DND-41 (cell line): ENCODE results near the gene ARSI.

Experiments
- ATAC-seq: fragments of 200-7000 bp; cut with Tn5 transposase; 3 replicates; pipeline ENCODE4 v1.9.1; 2021; ENCODE audit warnings: low read depth; ENCODE audit not compliant: insufficient read depth
- DNase-seq: peaks from one replicate; pipeline ENCODE4 v3.0.0-alpha.2; 2020
- H2AFZ ChIP-seq: 2 replicates; pipeline ENCODE4 v1.6.0; 2012; ENCODE audit warnings: low read depth, low read length
- H3K27ac ChIP-seq: 2 replicates; pipeline ENCODE4 v1.5.1; 2012; ENCODE audit warnings: low read length, inconsistent platforms
- H3K27me3 ChIP-seq: fragments of 200-600 bp; sonication (generic); 2 replicates; pipeline ENCODE4 v1.6.0; 2012; ENCODE audit warnings: low read length, mild to moderate bottlenecking, inconsistent platforms; ENCODE audit not compliant: insufficient read depth, poor library complexity
- H3K36me3 ChIP-seq: 2 replicates; pipeline ENCODE4 v1.5.1; 2012; ENCODE audit warnings: low read length, inconsistent platforms; ENCODE audit not compliant: insufficient read depth
- H3K4me1 ChIP-seq: 2 replicates; pipeline ENCODE4 v1.5.1; 2012; ENCODE audit warnings: mild to moderate bottlenecking, low read length; ENCODE audit not compliant: insufficient read depth
- H3K4me2 ChIP-seq: 2 replicates; pipeline ENCODE4 v1.6.0; 2012; ENCODE audit warnings: mild to moderate bottlenecking, moderate library complexity, low read length, inconsistent platforms; ENCODE audit not compliant: insufficient read depth
- H3K4me3 ChIP-seq, 2 experiments: fragments of 200-600 bp in 1 of 2; shearing (Covaris generic) in 1 of 2; 2 replicates each; pipeline ENCODE4 v1.5.1; 2012 to 2016; ENCODE audit warnings: inconsistent platforms in 2 of 2, low read length in 2 of 2, mild to moderate bottlenecking in 2 of 2, low read depth in 1 of 2, moderate library complexity in 1 of 2
- H3K79me2 ChIP-seq: 2 replicates; pipeline ENCODE4 v1.6.0; 2012; ENCODE audit warnings: low read length, inconsistent platforms; ENCODE audit not compliant: insufficient read depth
- H3K9ac ChIP-seq: 2 replicates; pipeline ENCODE4 v1.6.0; 2012; ENCODE audit warnings: low read depth, mild to moderate bottlenecking, inconsistent platforms, low read length, moderate library complexity
- H3K9me3 ChIP-seq: 2 replicates; pipeline ENCODE4 v1.5.1; 2012; ENCODE audit warnings: low read length, moderate library complexity, mild to moderate bottlenecking, inconsistent platforms; ENCODE audit not compliant: insufficient read depth, severe bottlenecking
- H4K20me1 ChIP-seq: 2 replicates; pipeline ENCODE4 v1.6.0; 2012; ENCODE audit warnings: low read length; ENCODE audit not compliant: insufficient read depth
- EZH2 ChIP-seq: IDR thresholded peaks from 3 replicates; pipeline ENCODE4 v1.6.1; 2012; ENCODE audit warnings: borderline replicate concordance, low read depth, mild to moderate bottlenecking, moderate library complexity, low read length, inconsistent platforms; ENCODE audit not compliant: severe bottlenecking
- TF ChIP-seq, protein P1 (sequence below): IDR thresholded peaks from 2 replicates; pipeline ENCODE4 v1.5.1; 2012; ENCODE audit warnings: borderline replicate concordance, low read length, moderate library complexity, mild to moderate bottlenecking; ENCODE audit not compliant: poor library complexity, severe bottlenecking; ENCODE audit errors: extremely low read depth

ARSI gene

GRCh38 chr5:150281987-150282386, 20.7 kb downstream of the ARSI start:
- no peaks in the 10 kb centered on the region for H3K4me1 ChIP-seq
- no peaks in the 10 kb centered on the region for H3K9me3 ChIP-seq
- no peaks in the 10 kb centered on the region for H3K36me3 ChIP-seq
- no peak overlapping the region for H3K4me2 ChIP-seq
- DNase-seq (no peak), ATAC-seq (no peak)
- H3K27ac ChIP-seq = no peak overlapping the region
- H2AFZ ChIP-seq = no peak overlapping the region
- peaks cover 22% of the 10 kb centered on the region for H3K27me3 ChIP-seq
- no peak overlapping the region for H3K4me3 ChIP-seq
- no peaks in the 10 kb centered on the region for H3K79me2 ChIP-seq
- no peak overlapping the region for H3K9ac ChIP-seq
- H4K20me1 ChIP-seq = no peaks in the 10 kb centered on the region
- TF ChIP-seq EZH2 = no peak
- TF ChIP-seq, protein P1, sequence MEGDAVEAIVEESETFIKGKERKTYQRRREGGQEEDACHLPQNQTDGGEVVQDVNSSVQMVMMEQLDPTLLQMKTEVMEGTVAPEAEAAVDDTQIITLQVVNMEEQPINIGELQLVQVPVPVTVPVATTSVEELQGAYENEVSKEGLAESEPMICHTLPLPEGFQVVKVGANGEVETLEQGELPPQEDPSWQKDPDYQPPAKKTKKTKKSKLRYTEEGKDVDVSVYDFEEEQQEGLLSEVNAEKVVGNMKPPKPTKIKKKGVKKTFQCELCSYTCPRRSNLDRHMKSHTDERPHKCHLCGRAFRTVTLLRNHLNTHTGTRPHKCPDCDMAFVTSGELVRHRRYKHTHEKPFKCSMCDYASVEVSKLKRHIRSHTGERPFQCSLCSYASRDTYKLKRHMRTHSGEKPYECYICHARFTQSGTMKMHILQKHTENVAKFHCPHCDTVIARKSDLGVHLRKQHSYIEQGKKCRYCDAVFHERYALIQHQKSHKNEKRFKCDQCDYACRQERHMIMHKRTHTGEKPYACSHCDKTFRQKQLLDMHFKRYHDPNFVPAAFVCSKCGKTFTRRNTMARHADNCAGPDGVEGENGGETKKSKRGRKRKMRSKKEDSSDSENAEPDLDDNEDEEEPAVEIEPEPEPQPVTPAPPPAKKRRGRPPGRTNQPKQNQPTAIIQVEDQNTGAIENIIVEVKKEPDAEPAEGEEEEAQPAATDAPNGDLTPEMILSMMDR = no peak

DNA sequence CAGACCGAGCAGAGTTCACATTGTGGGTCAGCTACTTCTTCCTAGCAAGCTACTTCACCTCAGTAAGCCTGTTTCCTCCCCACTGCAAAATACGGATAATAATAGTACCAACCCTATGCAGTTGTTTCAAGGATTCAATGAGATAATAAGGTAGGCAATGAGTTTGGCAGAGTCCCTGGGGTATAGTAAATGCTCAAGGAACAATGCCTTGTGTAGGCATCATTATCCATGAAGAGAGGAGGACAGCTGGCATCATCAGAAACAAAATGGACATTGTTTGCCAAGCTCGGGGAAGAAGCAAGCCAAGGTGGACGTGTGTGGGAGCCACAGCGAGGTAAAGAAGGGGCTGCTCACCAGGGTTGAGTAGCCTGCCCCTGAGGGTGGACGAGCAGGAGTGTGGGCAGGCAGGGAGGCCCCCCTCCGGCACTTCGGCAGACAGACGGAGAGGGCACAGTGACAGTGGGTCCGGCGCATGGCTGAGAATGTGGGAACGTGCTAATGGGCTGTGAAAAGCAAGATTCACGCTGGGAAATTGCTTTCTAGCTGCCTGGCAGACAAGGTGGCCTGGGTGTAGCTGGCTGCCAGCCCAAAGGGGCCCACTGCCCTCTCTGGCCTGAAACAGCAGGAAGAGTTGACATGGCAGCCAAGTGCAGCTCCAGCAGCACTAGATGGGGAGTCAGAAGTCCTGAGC, 23.2 kb downstream of the ARSI start:
- no peak for DNase-seq

GRCh38 chr5:150278916-150279315, 23.8 kb downstream of the ARSI start:
- Histone ChIP-seq H3K9ac (no peak overlapping the region), H3K9me3 (no peaks in the 10 kb centered on the region), H3K4me3 (no peak overlapping the region), H2AFZ (no peak overlapping the region), H3K27ac (no peak overlapping the region), H3K27me3 (peaks cover 36% of the 10 kb centered on the region), H3K36me3 (no peaks in the 10 kb centered on the region), H4K20me1 (no peaks in the 10 kb centered on the region), H3K4me1 (no peaks in the 10 kb centered on the region), H3K4me2 (no peak overlapping the region), H3K79me2 (no peaks in the 10 kb centered on the region)
- no peak for ATAC-seq
- DNase-seq = no peak
- TF ChIP-seq, protein P1 = no peak
- no peak for TF ChIP-seq EZH2

More for the DNA sequence above, 23.2 kb downstream of the ARSI start:
- no peaks in the 10 kb centered on the region for H3K36me3 ChIP-seq
- no peak overlapping the region for H3K9ac ChIP-seq
- ATAC-seq = no peak
- H3K79me2 ChIP-seq = no peaks in the 10 kb centered on the region
- peaks cover 31% of the 10 kb centered on the region for H3K27me3 ChIP-seq
- no peak overlapping the region for H3K4me2 ChIP-seq
- TF ChIP-seq EZH2 = no peak
- TF ChIP-seq, protein P1 = no peak
- H3K9me3 ChIP-seq = no peaks in the 10 kb centered on the region
- H3K27ac ChIP-seq = no peak overlapping the region
- no peaks in the 10 kb centered on the region for H3K4me1 ChIP-seq
- H4K20me1 ChIP-seq = no peaks in the 10 kb centered on the region
- no peak overlapping the region for H3K4me3 ChIP-seq
- no peak overlapping the region for H2AFZ ChIP-seq
